Endothelial cell of umbilical vein (primary cell): ENCODE results near the gene GP9.

Source experiments
- CTCF ChIP-seq, 2 donors: IDR thresholded peaks; 1 replicate in 1 of 2; 2 replicates in 1 of 2; pipeline ENCODE4 v1.5.1; 2011; ENCODE audit warnings: low read length in 2 of 2, mild to moderate bottlenecking in 2 of 2, moderate library complexity in 2 of 2, control low read depth in 1 of 2, inconsistent platforms in 1 of 2, low read depth in 1 of 2; ENCODE audit not compliant: insufficient read depth in 1 of 2; ENCODE audit errors: extremely low read depth in 1 of 2
- EZH2 ChIP-seq: IDR thresholded peaks from 2 replicates; pipeline ENCODE4 v1.6.1; 2012; ENCODE audit warnings: borderline replicate concordance, low read depth, mild to moderate bottlenecking, moderate library complexity, low read length, inconsistent platforms; ENCODE audit not compliant: severe bottlenecking
- JUN ChIP-seq: IDR thresholded peaks from 2 replicates; pipeline ENCODE4 v1.6.1; 2011; ENCODE audit warnings: borderline replicate concordance, low read depth; ENCODE audit not compliant: insufficient read length, insufficient read depth
- MAX ChIP-seq: IDR thresholded peaks from 2 replicates; pipeline ENCODE4 v1.6.1; 2011; ENCODE audit not compliant: insufficient read depth, insufficient read length
- POLR2A ChIP-seq: IDR thresholded peaks from 2 replicates; pipeline ENCODE4 v1.6.1; 2012; ENCODE audit warnings: low read depth, mild to moderate bottlenecking, control low read depth, low read length
- POLR2AphosphoS5 ChIP-seq: IDR thresholded peaks from 2 replicates; pipeline ENCODE4 v1.6.1; 2012; ENCODE audit warnings: low read depth, mild to moderate bottlenecking, control low read depth, low read length, moderate library complexity; ENCODE audit not compliant: insufficient read depth

GRCh38 chr3:129040039-129040336 lies 20.6 kb upstream of the GP9 start:
- TF ChIP-seq POLR2AphosphoS5 (no peak), EZH2 (no peak), CTCF (IDR thresholded peaks at IDR 0.05; ENCODE audit: extremely low read depth in 1 of 2, insufficient read depth in 1 of 2, low read depth in 1 of 2, low read length in 2 of 2) (no peak), POLR2A (no peak), MAX (no peak), JUN (no peak)
